ENCODE results near the gene MCC.

Gene MCC

GRCh38 chr5:113000466-113000865 is 487.8 kb downstream of the MCC start:
- DNase-seq: no peak

GRCh38 chr5:112998296-112998695 is 490.0 kb downstream of the MCC start:
- no peak for DNase-seq

GRCh38 chr5:112996830-112997374 is 491.4 kb downstream of the MCC start:
- DNase-seq: no peak

- DNase-seq: peak; percentile 66 to 83
Observed at GRCh38 chr5:112995764-112996618, 492.3 kb downstream of the MCC start.

- no peak for DNase-seq
Observed at GRCh38 chr5:112986224-112986623, 502.0 kb downstream of the MCC start.

GRCh38 chr5:112983363-112983762 is 504.9 kb downstream of the MCC start:
- DNase-seq: no peak

- no peak for DNase-seq
Observed at GRCh38 chr5:112979723-112980122, 508.5 kb downstream of the MCC start.

- DNase-seq: peak in 1 of 2 donors; percentile 28
Observed at GRCh38 chr5:112978836-112979235, 509.4 kb downstream of the MCC start.

GRCh38 chr5:112977440-112977861 is 510.8 kb downstream of the MCC start:
- no peak for DNase-seq

- peak; percentile 96 to 98 for DNase-seq
Observed at GRCh38 chr5:112976432-112977309, 511.6 kb downstream of the MCC start, which contains the start of gene DCP2. Gene DCP2, plus strand, starts transcription at chr5:112976798. Its CDS starts 136 bp downstream, at chr5:112976934.

GRCh38 chr5:112975721-112976431 is 512.4 kb downstream of the MCC start:
- DNase-seq: peak in 1 of 2 donors; percentile 3

GRCh38 chr5:112974901-112975300 is 513.4 kb downstream of the MCC start:
- no peak for DNase-seq

- no peak for DNase-seq
Observed at GRCh38 chr5:112973904-112974303, 514.3 kb downstream of the MCC start.

- no peak for DNase-seq
Observed at GRCh38 chr5:112973036-112973435, 515.2 kb downstream of the MCC start.

Data from CD4-positive, alpha-beta T cell treated with Interferon alpha-2 for 1 hour (primary cell).